Psoas muscle (tissue), 8 donors: ENCODE data around the gene OCEL1. TPM values are rescaled to one million over a fixed set of nuclear protein-coding genes. Genes with fewer than 3 reads are reported as not detected.
"Not testable (repeated sequence)": the region's sequence is repeated elsewhere in the genome, so short reads cannot be mapped to it uniquely, and the experiment has no call there.

Experiments used
- ATAC-seq, 4 donors: fragments of 200-7000 bp; cut with Tn5 transposase; one replicate each; pipeline ENCODE4 v1.9.1; 2020; ENCODE audit warnings: moderate library complexity in 3 of 4, mild to moderate bottlenecking in 2 of 4
- DNase-seq, 2 donors: peaks; one replicate each; pipeline ENCODE4 v3.0.0-alpha.2; 2020
- H3K27ac ChIP-seq: fragments of 200-600 bp; one replicate; pipeline ENCODE4 v1.8.0; 2022
- H3K27me3 ChIP-seq, 3 donors: fragments of 200-600 bp in 1 of 3; one replicate each; pipeline versions ENCODE4 v1.6.1 to v1.8.0; 2013 to 2022; ENCODE audit warnings: low read length in 2 of 3, mild to moderate bottlenecking in 2 of 3, moderate library complexity in 1 of 3; ENCODE audit not compliant: insufficient read depth in 3 of 3
- H3K36me3 ChIP-seq, 2 donors: fragments of 200-600 bp in 1 of 2; one replicate each; pipeline versions ENCODE4 v1.6.1 to v1.8.0; 2013 to 2022; ENCODE audit warnings: low read depth in 1 of 2, mild to moderate bottlenecking in 1 of 2, moderate library complexity in 1 of 2; ENCODE audit not compliant: insufficient read depth in 1 of 2
- H3K4me1 ChIP-seq: fragments of 200-600 bp; one replicate; pipeline ENCODE4 v1.8.0; 2022
- H3K4me3 ChIP-seq: fragments of 200-600 bp; one replicate; pipeline ENCODE4 v1.8.0; 2022; ENCODE audit warnings: mild to moderate bottlenecking
- H3K9me3 ChIP-seq: fragments of 200-600 bp; one replicate; pipeline ENCODE4 v1.8.0; 2022
- CTCF ChIP-seq: fragments of 200-600 bp; IDR thresholded peaks from one replicate; pipeline ENCODE4 v1.8.0; 2022; ENCODE audit warnings: antibody characterized with exemption
- WGBS, 3 donors: extraction: QIAGEN DNeasy Blood & Tissue Kit; methylation state at CpG; one replicate each; pipeline versions ENCODE4 v1.1.6 to v1.1.7; 2013; 5-methylcytosine and 5-hydroxymethylcytosine counted together
- intact Hi-C, 2 donors: fragments of 100-400 bp; cut with DNase I; formaldehyde crosslinking; loops; one replicate each; pipeline versions ENCODE4 v1.11.0 to v1.14.2; 2022
- polyA plus RNA-seq, 3 donors: library from polyadenylated mRNA; stranded (reverse); fragments of 200-250 nt; gene quantifications; one replicate each; pipeline ENCODE4 v1.2.3, GENCODE V29; 2013
- total RNA-seq, 4 donors: library from RNA; stranded (reverse); fragmentation: NEBNext Ultra II Directional in 2 of 4; extraction: Animal tissue kit (Norgen Biotek cat#: 25700) in 2 of 4; gene quantifications; one replicate each; pipeline versions ENCODE4 v1.2.1 to v1.2.4, GENCODE V29; 2021 to 2023
- donor health status: healthy with polysubstance abuse.
- donor health status: DM: no; HTN: no; CAD: no; lungs with moderate emphysema.
- donor health status: Bipolar disorder and iron deficiency.
- donor health status: healthy.
- donor health status: DM: yes; HTN: yes; CAD: no.
- donor health status: DM: no; HTN: no; CAD: no.
- donor health status: DM: no; HTN: no; CAD: no.
- donor health status: DM: yes; HTN: yes; CAD: no.

The OCEL1 gene
- total and polyA plus RNA-seq, 7 donors = 15.6 to 37.1 (median 19.6) TPM

GRCh38 chr19:17266589-17266974 lies 40.6 kb downstream of the OCEL1 start:
- DNase-seq = no peak
- H3K27ac ChIP-seq = peak overlapping the region; percentile 30
- H3K4me3 ChIP-seq = no peak overlapping the region
- no peak for ATAC-seq
- H3K36me3 ChIP-seq = peaks cover 3 to 24% of the 10 kb centered on the region in 2 donors
- whole genome bisulfite sequencing, 3 donors = 67 to 75% (median 70%) methylated on average over 12 of the region's 12 CpGs
- TF ChIP-seq CTCF = no peak
- H3K27me3 ChIP-seq = no peaks in the 10 kb centered on the region
- no peaks in the 10 kb centered on the region for H3K9me3 ChIP-seq
- intact Hi-C loops = loop anchor here in 1 of 2 donors (2.0 kb wide), 1 partner anchor 52 kb away; the partner anchor contains the start of gene USE1
- peaks cover 7% of the 10 kb centered on the region for H3K4me1 ChIP-seq

GRCh38 chr19:17266975-17267788 lies 41.2 kb downstream of the OCEL1 start, which contains the start of gene BABAM1:
Gene BABAM1, plus strand, starts transcription at chr19:17267443. Its CDS starts 1,364 bp downstream, at chr19:17268807.
- no peak for TF ChIP-seq CTCF
- Histone ChIP-seq H3K4me1 (peaks cover 7% of the 10 kb centered on the region), H3K27ac (peak within 1 kb of the TSS; percentile 79), H3K4me3 (peak within 1 kb of the TSS; percentile 89), H3K27me3 (no peaks in the 10 kb centered on the region), H3K9me3 (no peaks in the 10 kb centered on the region), H3K36me3 (peaks cover 3 to 29% of the 10 kb centered on the region in 2 donors)
- WGBS, 3 donors = 0% methylated on average over 27 of the region's 27 CpGs
- ATAC-seq = peak; percentile 96 to 99 (median 97)
- DNase-seq = peak; percentile 93 to 96
- intact Hi-C loops = loop anchor here in 1 of 2 donors (2.0 kb wide), 1 partner anchor 52 kb away; the partner anchor contains the start of gene USE1

- no peak for DNase-seq
- intact Hi-C loops = no loop called here
- Histone ChIP-seq H3K4me3 (no peak overlapping the region), H3K9me3 (no peaks in the 10 kb centered on the region), H3K36me3 (peaks cover 3 to 45% of the 10 kb centered on the region in 2 donors), H3K27me3 (no peaks in the 10 kb centered on the region), H3K4me1 (peaks cover 7% of the 10 kb centered on the region), H3K27ac (no peak overlapping the region)
- 89 to 91% (median 91%) methylated on average over 13 of the region's 13 CpGs for WGBS, 3 donors
- no peak for ATAC-seq
- TF ChIP-seq CTCF = no peak
Measured at GRCh38 chr19:17268754-17269153, 42.7 kb downstream of the OCEL1 start.

- H3K27ac ChIP-seq, H3K9me3 ChIP-seq, ATAC-seq, H3K27me3 ChIP-seq, intact Hi-C loops, DNase-seq, H3K4me3 ChIP-seq, H3K4me1 ChIP-seq: not testable (repeated sequence)
- H3K36me3 ChIP-seq = peaks cover 10 to 91% of the 10 kb centered on the region in 2 donors
- 96 to 98% (median 98%) methylated on average over 3 of the region's 3 CpGs for WGBS, 3 donors
Measured at GRCh38 chr19:17274892-17275291, 48.9 kb downstream of the OCEL1 start.

GRCh38 chr19:17275441-17276175 lies 49.6 kb downstream of the OCEL1 start:
- Histone ChIP-seq H3K4me3 (no peak overlapping the region), H3K4me1 (no peaks in the 10 kb centered on the region), H3K36me3 (peaks cover 10 to 86% of the 10 kb centered on the region in 2 donors), H3K9me3 (no peaks in the 10 kb centered on the region), H3K27me3 (no peaks in the 10 kb centered on the region), H3K27ac (no peak overlapping the region)
- no peak for DNase-seq
- intact Hi-C loops = no loop called here
- ATAC-seq = no peak
- 80 to 90% (median 86%) methylated on average over 19 of the region's 19 CpGs for whole genome bisulfite sequencing, 3 donors
- no peak for TF ChIP-seq CTCF
